Muscle of leg (tissue), 11 donors: ENCODE data around the gene STAP2. TPM values are rescaled to one million over a fixed set of nuclear protein-coding genes. Genes with fewer than 3 reads are reported as not detected.
A peak's percentile ranks its signal among the peaks of the same experiment; 100 is the strongest.

Source experiments
- DNase-seq: peaks from one replicate; pipeline ENCODE4 v3.0.0; 2013
- H3K27ac ChIP-seq: one replicate; pipeline ENCODE4 v1.5.1; 2013; ENCODE audit warnings: mild to moderate bottlenecking, low read length, control low read depth
- H3K27me3 ChIP-seq: one replicate; pipeline ENCODE4 v1.6.1; 2013; ENCODE audit warnings: low read length; ENCODE audit not compliant: control insufficient read depth, insufficient read depth
- H3K36me3 ChIP-seq: one replicate; pipeline ENCODE4 v1.6.1; 2013; ENCODE audit warnings: low read length; ENCODE audit not compliant: control insufficient read depth, insufficient read depth
- H3K4me1 ChIP-seq: one replicate; pipeline ENCODE4 v1.6.1; 2013; ENCODE audit warnings: low read length; ENCODE audit not compliant: control insufficient read depth, insufficient read depth
- H3K4me3 ChIP-seq: one replicate; pipeline ENCODE4 v1.5.1; 2013; ENCODE audit warnings: low read length, control low read depth
- H3K9me3 ChIP-seq: replicated peaks from 2 replicates; pipeline ENCODE4 v1.6.1; 2013; ENCODE audit warnings: low read depth, low read length; ENCODE audit not compliant: control insufficient read depth
- WGBS: methylation state at CpG from one replicate; pipeline ENCODE4 v1.1.5; 2013; ENCODE audit warnings: missing lambda C conversion rate; ENCODE audit not compliant: insufficient coverage; 5-methylcytosine and 5-hydroxymethylcytosine counted together
- polyA plus RNA-seq, 8 donors: library from polyadenylated mRNA; unstranded; fragments of 120-200 nt; gene quantifications; one replicate each; pipeline versions ENCODE4 v1.2.1 to v1.2.3, GENCODE V29; 2013; ENCODE audit warnings: inconsistent platforms in 1 of 8, low replicate concordance in 1 of 8; ENCODE audit not compliant: insufficient read length in 8 of 8, insufficient read depth in 1 of 8
- total RNA-seq: library from RNA; stranded (reverse); fragments of 120-200 nt; gene quantifications from one replicate; pipeline ENCODE4 v1.2.4, GENCODE V29; 2013

The STAP2 gene
- total and polyA plus RNA-seq, 9 donors: 3.9 to 10.8 (median 5.1) TPM

- Histone ChIP-seq H3K36me3 (no peaks in the 10 kb centered on the region), H3K27me3 (peaks cover 13% of the 10 kb centered on the region), H3K4me3 (peak overlapping the region; percentile 75), H3K4me1 (peaks cover 26% of the 10 kb centered on the region), H3K9me3 (no peaks in the 10 kb centered on the region), H3K27ac (peak overlapping the region; percentile 67)
- DNase-seq: peak; percentile 95
- 0% methylated on average over 41 of the region's 49 CpGs for WGBS
Measured at GRCh38 chr19:4328243-4328990, 10.2 kb downstream of the STAP2 start.

DNA sequence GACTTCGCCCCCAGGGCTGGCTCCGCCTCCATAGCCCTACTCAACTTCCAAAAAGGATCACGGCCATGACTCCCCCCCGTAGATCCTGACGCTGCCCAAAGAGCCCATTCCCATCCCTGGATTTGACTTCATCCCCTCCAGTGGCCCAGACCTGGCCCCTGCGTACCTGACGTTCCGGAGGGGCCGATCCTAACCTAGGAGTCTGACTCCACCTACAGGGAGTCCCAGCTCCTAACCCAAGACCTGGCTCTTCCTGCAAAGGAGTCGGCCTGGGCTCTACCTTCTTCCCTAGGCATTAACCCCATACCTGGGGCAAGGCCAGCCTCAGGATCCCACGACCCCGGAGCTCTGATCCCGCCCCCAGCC lies 10.8 kb downstream of the STAP2 start:
- no peaks in the 10 kb centered on the region for H3K9me3 ChIP-seq
- peaks cover 13% of the 10 kb centered on the region for H3K27me3 ChIP-seq
- WGBS: 10% methylated on average over 13 of the region's 13 CpGs
- peak overlapping the region; percentile 11 for H3K27ac ChIP-seq
- DNase-seq: no peak
- peak overlapping the region; percentile 30 for H3K4me3 ChIP-seq
- H3K4me1 ChIP-seq: peaks cover 26% of the 10 kb centered on the region
- no peaks in the 10 kb centered on the region for H3K36me3 ChIP-seq

GRCh38 chr19:4327252-4327876 lies 11.3 kb downstream of the STAP2 start:
- Histone ChIP-seq H3K27ac (no peak overlapping the region), H3K36me3 (no peaks in the 10 kb centered on the region), H3K4me1 (peaks cover 26% of the 10 kb centered on the region), H3K4me3 (peak overlapping the region; percentile 30), H3K9me3 (peaks cover 3% of the 10 kb centered on the region), H3K27me3 (peaks cover 13% of the 10 kb centered on the region)
- peak; percentile 62 for DNase-seq
- under 1% methylated on average over 29 of the region's 30 CpGs for WGBS

- Histone ChIP-seq H3K36me3 (no peaks in the 10 kb centered on the region), H3K4me1 (peaks cover 26% of the 10 kb centered on the region), H3K9me3 (peaks cover 8% of the 10 kb centered on the region), H3K4me3 (peak overlapping the region; percentile 10), H3K27me3 (peaks cover 13% of the 10 kb centered on the region), H3K27ac (no peak overlapping the region)
- DNase-seq: no peak
- WGBS: 1% methylated on average over 32 of the region's 33 CpGs
Measured at GRCh38 chr19:4326837-4327251, 11.8 kb downstream of the STAP2 start.

DNA sequence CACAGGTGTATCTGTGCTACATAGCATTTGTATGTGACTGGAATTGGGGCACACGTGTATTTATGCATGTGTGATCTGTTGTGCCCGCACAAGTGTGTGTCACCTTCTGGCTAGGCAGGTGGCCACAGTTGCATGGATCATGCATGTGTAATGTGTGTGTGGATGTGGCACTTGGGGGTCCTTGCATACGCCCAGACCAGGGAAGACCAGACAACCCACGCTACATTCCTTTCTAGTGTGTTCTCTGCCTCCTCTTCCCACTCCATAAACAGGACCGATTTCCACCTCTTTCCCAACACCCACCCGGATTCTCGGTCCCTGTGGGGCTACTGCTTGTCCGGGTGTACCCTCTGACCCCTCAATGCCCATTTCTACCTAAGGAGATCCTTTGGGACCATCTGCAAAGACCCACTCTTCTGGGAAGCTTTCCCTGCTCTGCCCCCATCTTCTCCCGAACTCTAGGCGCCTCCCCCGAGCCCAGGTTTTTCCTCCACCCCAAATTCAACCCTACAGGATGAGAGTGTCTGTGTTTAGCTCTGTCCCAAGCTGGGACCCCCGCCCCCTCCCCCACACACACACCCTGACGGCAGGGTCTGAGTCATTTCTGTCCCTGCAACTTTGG lies 12.3 kb downstream of the STAP2 start:
- Histone ChIP-seq H3K9me3 (peaks cover 13% of the 10 kb centered on the region), H3K4me1 (peaks cover 26% of the 10 kb centered on the region), H3K27ac (no peak overlapping the region), H3K27me3 (peaks cover 13% of the 10 kb centered on the region), H3K4me3 (no peak overlapping the region), H3K36me3 (no peaks in the 10 kb centered on the region)
- DNase-seq: no peak
- 30% methylated on average over 9 of the region's 13 CpGs for WGBS

GRCh38 chr19:4324228-4324627 lies 14.4 kb downstream of the STAP2 start:
- Histone ChIP-seq H3K36me3 (no peaks in the 10 kb centered on the region), H3K9me3 (peaks cover 18% of the 10 kb centered on the region), H3K4me3 (no peak overlapping the region), H3K27me3 (peaks cover 13% of the 10 kb centered on the region), H3K27ac (no peak overlapping the region), H3K4me1 (peaks cover 22% of the 10 kb centered on the region)
- no peak for DNase-seq
- WGBS: 86% methylated on average over 11 of the region's 12 CpGs

- Histone ChIP-seq H3K36me3 (no peaks in the 10 kb centered on the region), H3K4me1 (peaks cover 19% of the 10 kb centered on the region), H3K4me3 (no peak overlapping the region), H3K27ac (no peak overlapping the region), H3K27me3 (peaks cover 13% of the 10 kb centered on the region), H3K9me3 (peaks cover 18% of the 10 kb centered on the region)
- WGBS: 84% methylated on average over 8 of the region's 9 CpGs
- DNase-seq: no peak
Measured at GRCh38 chr19:4323692-4324091, 14.9 kb downstream of the STAP2 start.

DNA sequence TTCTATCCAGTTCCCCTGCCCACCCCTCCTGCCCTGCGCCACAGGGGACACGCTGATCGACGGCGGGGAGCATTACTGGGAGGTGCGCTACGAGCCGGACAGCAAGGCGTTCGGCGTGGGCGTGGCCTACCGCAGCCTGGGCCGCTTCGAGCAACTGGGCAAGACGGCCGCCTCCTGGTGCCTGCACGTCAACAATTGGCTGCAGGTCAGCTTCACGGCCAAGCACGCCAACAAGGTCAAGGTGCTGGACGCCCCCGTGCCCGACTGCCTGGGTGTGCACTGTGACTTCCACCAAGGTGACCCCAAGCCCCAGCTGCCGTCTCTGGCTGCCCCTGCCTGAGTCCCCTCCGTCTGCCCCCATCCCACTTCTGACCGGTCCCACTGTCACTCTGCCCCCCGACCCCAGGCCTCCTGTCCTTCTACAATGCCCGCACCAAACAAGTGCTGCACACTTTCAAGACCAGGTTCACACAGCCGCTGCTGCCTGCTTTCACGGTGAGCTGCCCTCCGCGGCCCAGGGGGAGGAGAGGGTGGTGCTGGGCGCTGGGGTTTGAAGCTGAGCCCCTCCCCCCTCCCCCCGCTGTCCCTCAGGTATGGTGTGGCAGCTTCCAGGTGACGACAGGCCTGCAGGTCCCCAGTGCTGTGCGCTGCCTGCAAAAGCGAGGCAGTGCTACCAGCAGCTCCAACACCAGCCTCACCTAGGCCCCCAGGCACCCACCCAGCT lies 15.5 kb downstream of the STAP2 start:
- WGBS: 80% methylated on average over 20 of the region's 37 CpGs
- H3K27ac ChIP-seq: no peak overlapping the region
- no peak overlapping the region for H3K4me3 ChIP-seq
- no peak for DNase-seq
- H3K4me1 ChIP-seq: peaks cover 17% of the 10 kb centered on the region
- no peaks in the 10 kb centered on the region for H3K36me3 ChIP-seq
- peaks cover 18% of the 10 kb centered on the region for H3K9me3 ChIP-seq
- peaks cover 13% of the 10 kb centered on the region for H3K27me3 ChIP-seq

DNA sequence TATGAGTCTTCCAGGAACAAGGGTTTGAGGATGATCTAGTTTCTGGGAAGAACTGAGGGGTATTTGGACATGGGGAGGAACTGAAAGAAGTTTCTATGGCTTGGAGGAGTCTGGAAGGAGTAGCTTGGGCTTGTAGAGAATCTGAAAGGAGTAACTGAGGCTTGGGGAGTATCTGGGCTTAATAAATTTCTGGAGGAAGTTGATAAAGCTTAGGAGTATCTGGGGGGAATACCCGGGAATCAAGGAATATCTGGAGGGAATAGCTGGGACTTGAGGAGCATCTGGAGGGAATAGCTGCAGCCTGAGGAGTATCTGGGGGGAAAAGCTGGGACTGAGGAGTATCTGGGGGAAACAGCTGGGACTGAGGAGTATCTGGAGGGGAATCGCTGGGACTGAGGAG lies 18.2 kb downstream of the STAP2 start:
- 90% methylated on average over 2 of the region's 2 CpGs for WGBS
- H3K27ac ChIP-seq: no peak overlapping the region
- H3K4me3 ChIP-seq: no peak overlapping the region
- no peaks in the 10 kb centered on the region for H3K4me1 ChIP-seq
- no peaks in the 10 kb centered on the region for H3K27me3 ChIP-seq
- H3K36me3 ChIP-seq: no peaks in the 10 kb centered on the region
- DNase-seq: no peak
- peaks cover 18% of the 10 kb centered on the region for H3K9me3 ChIP-seq
